Stimulated activated CD4-positive, alpha-beta T cell treated with anti-CD3 and anti-CD28 coated beads, Interleukin-12 subunit alpha, Interleukin-12 subunit beta, amount 100 ng/mL, for 24 hours (primary cell): Measurements from ENCODE around the gene KLF5.
"Not testable (repeated sequence)": the region's sequence is repeated elsewhere in the genome, so short reads cannot be mapped to it uniquely, and the experiment has no call there.

Experiments used
- DNase-seq, 2 experiments: peaks; one replicate each; pipeline ENCODE4 v3.0.0-alpha.2; 2020; ENCODE audit warnings: low read depth in 2 of 2

The KLF5 gene

GRCh38 chr13:73058736-73059459 is at the start of gene KLF5:
KLF5 (plus strand) TSS chr13:73059005; CDS start chr13:73059328, 323 bp downstream.
- peak; percentile 90 to 96 for DNase-seq

GRCh38 chr13:73011751-73012150 is 47.1 kb upstream of the KLF5 start:
- no peak for DNase-seq

DNA sequence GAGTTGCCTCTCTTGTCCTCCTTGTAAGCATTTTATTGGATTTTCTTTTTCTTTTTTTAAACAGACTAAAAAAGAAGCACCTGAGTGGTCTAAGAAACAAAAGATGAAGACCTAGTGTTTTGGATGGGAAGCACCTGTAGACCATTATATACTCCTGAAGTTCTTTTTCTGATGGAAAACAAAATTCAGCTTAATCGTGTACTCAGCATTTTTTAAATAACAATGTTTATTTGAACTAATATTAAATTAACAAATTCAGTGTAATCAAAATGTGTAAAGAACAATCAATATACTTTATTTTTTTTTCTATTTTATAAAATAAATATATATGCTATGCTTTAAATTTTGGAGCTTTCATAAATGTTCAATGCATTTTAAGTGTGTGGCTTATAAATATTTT is 43.0 kb upstream of the KLF5 start:
- no peak for DNase-seq

DNA sequence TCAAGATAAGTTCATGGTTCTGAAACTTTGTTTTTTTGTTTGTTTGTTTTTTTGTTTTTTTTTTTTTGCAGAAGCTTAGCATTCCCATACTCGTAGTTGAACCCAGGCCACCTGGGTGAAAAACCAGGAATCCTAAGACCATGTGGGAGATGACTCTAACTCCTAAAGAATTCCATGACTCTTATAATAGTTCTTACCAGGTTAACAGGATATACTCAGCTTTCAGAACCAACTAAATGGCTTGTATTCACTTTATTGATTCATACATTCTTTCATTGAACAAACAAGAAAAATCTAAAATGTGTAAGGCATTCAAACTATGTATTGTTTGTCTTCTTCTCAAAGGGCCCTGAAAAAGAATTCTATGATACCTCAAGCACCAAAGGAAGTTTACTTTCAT is 40.5 kb upstream of the KLF5 start:
- DNase-seq: no peak

GRCh38 chr13:73025217-73026012 is 33.4 kb upstream of the KLF5 start:
- DNase-seq: no peak

- DNase-seq: no peak
These were observed 23.9 kb upstream of the KLF5 start for GRCh38 chr13:73034901-73035300.

DNA sequence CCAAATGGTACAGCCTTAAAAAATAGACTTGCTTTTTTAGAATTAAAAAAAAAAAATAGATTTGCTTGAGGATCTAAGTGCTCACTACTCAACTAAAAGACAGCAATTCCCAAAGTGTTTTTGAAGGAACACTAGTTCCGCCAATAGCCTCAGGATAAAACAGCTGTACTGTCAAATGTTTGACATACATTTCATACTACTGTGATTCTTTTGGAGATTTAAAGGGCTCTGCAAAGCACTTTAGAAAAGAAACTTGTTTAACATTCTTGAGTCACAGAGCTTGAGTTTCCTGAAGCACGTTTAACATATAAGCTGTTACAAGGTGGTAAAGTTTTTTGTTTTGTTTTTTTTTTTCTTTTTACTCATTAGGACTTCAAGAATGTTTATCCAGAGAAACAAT is 23.1 kb upstream of the KLF5 start:
- no peak for DNase-seq

GRCh38 chr13:73036566-73036965 is 22.2 kb upstream of the KLF5 start:
- no peak for DNase-seq

GRCh38 chr13:73038064-73038463 is 20.7 kb upstream of the KLF5 start:
- DNase-seq: no peak

- DNase-seq: no peak
These were observed 19.4 kb upstream of the KLF5 start for GRCh38 chr13:73039201-73040108.

- no peak for DNase-seq
These were observed 18.3 kb upstream of the KLF5 start for GRCh38 chr13:73040484-73040883.

DNA sequence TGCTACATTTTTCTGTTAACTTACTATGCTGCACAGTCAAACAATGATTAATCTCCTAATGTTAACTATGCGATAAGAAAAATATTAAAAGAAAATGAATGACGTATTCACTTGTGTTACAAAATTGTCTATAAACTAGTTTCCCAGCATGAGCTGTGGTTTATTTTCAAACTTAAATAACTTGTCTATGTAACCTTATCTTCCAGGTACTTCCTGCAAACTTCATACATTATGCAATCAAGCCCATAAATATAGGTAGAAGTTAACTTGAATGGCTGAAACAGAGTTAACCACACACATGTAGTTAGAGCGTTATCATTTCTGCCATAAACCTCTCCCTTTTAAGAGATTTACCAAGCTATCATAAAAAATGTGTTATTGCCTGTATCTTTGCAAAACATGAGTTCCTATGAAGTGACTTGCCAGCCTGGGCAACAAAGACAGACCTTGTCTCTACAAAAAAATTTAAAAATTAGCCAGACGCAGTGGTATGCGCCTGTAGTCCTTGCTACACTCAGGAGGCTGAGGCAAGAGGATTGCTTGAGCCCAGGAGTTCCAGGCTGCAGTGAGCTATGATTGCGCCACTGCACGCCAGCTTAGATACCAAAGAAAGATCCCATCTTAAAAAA is 17.7 kb upstream of the KLF5 start:
- DNase-seq: no peak

- no peak for DNase-seq
These were observed 13.8 kb upstream of the KLF5 start for GRCh38 chr13:73045031-73045430.

DNA sequence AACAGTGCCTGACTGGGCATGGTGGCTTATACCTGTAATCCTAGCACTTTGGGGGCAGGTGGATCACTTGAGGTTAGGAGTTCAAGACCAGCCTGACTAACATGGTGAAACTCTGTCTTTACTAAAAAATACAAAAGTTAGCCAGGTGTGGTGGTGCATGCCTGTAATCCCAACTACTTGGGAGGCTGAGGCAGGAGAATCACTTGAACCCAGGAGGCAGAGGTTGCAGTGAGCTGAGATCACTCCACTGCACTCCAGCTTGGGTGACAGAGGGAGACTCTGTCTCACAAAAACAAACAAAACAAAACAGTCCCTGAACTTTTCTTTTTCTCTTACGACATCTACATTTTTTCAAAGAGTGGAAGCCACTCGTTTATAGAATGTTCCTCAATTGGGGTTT is 10.2 kb upstream of the KLF5 start:
- not testable (repeated sequence) for DNase-seq

DNA sequence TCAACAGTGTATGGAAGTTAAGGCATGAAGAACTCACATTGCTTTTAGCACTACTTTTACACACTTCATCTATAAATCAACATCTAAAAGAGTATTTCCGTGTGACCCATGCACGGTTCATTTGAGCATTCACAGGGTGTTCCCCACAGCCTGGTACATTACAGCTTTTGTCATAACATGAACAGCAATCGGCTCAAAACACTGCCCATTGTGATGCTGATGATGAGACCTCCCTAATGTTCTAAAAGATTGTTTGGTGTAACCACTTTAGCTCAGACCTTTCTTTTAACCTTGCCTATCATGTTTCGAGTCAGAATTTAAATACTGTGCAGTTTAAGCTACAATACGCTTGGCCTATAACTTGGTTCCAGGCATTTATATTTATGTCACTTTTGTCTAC is 4.1 kb upstream of the KLF5 start:
- DNase-seq: no peak

DNA sequence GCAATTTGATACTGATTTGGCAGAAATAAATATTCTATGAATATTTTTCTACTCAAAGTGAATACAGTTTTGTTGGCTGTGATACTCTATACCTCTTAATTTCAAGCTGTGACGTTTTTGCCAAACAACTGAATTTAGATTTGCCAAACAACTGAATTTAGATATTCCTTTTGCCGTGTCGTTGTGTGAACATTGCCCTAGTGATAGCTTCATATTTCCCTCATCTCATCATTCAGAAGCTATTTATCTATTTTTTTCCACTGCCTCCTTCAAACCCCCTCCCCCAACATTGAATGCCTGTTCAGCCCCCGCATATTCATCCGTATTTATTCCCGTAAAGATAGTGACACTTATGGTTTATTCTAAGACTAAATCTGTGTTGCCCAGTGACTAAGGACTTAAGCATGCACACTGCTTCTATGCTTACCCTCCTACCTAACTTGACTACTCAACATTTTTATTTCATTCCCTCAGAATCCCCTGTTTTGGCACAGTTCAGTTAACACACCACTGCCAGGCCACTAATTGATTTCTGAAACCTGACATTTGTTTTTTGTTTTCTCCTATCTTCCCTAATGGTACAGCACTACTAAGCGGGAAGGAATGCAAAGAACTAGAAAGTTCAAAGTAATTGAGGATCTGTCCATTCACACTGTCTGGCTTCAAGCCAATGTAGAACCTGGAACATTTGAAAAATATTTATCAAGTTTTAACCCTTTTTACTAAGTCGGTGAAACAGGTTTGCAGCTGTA is 2.8 kb upstream of the KLF5 start:
- no peak for DNase-seq

DNA sequence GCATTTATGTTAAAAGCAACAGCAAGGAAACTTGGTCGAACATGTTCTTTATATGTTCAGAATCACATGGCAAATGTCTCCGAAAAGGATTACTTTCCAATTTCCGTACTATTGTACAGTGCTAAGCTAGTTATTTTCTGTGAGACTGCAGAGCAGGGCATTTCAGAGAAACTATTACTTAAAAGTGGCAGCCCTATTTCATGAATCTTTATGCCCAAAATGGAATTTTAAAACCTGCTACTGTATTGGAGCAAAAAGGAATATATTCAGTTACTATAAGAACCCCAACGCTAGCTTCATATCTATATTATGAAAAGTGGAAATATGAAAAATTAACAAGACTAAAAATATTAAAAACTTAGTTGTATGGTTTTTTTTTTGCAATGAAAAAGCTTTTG is 2.2 kb upstream of the KLF5 start:
- DNase-seq: no peak

- no peak for DNase-seq
These were observed 1.3 kb upstream of the KLF5 start for GRCh38 chr13:73057284-73058063.

DNA sequence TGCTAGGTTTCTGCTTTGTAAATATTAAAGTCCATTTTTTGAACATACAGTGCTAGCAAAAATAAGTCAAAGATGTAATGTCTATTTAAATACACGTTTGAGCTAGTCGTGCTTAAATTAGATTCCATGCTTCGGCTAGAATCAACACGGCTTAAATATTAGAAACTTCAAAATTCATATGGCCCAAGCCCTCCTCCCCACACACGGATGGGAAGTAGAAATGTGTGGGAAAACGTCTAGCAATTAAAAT is 816 bp upstream of the KLF5 start:
- no peak for DNase-seq

DNA sequence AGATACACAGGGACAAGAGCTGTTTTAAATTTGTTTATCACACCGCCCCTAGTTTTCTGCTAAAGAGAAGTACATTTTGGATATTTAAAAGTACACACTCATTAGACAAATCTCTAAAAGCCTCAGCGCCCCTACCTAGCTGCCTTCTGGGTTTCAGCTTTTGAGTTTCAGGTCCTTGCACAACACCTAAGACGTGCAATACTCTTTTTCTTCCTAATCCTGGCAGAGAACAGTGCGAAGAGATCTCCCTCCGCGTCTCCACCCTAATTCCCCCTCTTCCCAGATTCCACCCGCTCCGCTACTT is 421 bp upstream of the KLF5 start:
- DNase-seq: no peak
